PC-3 (cell line): ENCODE measurements around the gene CALML4. TPM values are rescaled to one million over a fixed set of nuclear protein-coding genes. Genes with fewer than 3 reads are reported as not detected.

Source experiments
- ATAC-seq: fragments of 200-7000 bp; cut with Tn5 transposase; 2 replicates; pipeline ENCODE4 v1.9.1; 2020; ENCODE audit warnings: mild to moderate bottlenecking, moderate library complexity
- Bru-seq: library from RNA; stranded (reverse); fragments of 400-500 nt; gene quantifications from one replicate; lab custom pipeline; 2021; lab: Mats Ljungman, UMichigan
- BruChase-seq, 2 experiments: library from RNA; stranded (reverse); fragments of 400-500 nt; gene quantifications; one replicate each; lab custom pipeline; 2021; lab: Mats Ljungman, UMichigan
- BruUV-seq: library from RNA; stranded (reverse); fragments of 400-500 nt; replicated peaks from 2 replicates; lab custom pipeline; 2021; lab: Mats Ljungman, UMichigan
- CTCF ChIA-PET: fragments of 300-600 bp; sonication (Branson Sonifier 250); formaldehyde crosslinking; loops from one replicate; lab custom pipeline; 2022; ENCODE audit warnings: antibody characterized with exemption; lab: Charles Lee
- POLR2A ChIA-PET: fragments of 300-600 bp; sonication (Branson Sonifier 250); formaldehyde crosslinking; loops from one replicate; lab custom pipeline; 2022; ENCODE audit warnings: antibody characterized with exemption; ENCODE audit not compliant: unreplicated experiment; lab: Charles Lee
- DNase-seq: peaks from one replicate; pipeline ENCODE4 v3.0.0-alpha.2; 2015
- H2AFZ ChIP-seq: fragments of 300-600 bp; sonication (generic); 2 replicates; pipeline ENCODE4 v1.6.0; 2016; ENCODE audit warnings: antibody characterized with exemption, low read length
- H3F3A ChIP-seq: fragments of 300-600 bp; sonication (generic); one replicate; pipeline ENCODE4 v1.6.0; 2017; ENCODE audit warnings: antibody characterized with exemption, low read length, control low read depth, mild to moderate bottlenecking; ENCODE audit not compliant: unreplicated experiment
- H3K27ac ChIP-seq: fragments of 300-600 bp; sonication (generic); 2 replicates; pipeline ENCODE4 v1.5.1; 2016; ENCODE audit warnings: mild to moderate bottlenecking, low read length
- H3K27me3 ChIP-seq: fragments of 300-600 bp; sonication (generic); 2 replicates; pipeline ENCODE4 v1.6.1; 2016; ENCODE audit warnings: low read length, mixed read lengths
- H3K36me3 ChIP-seq: fragments of 300-600 bp; sonication (generic); 2 replicates; pipeline ENCODE4 v1.6.1; 2016; ENCODE audit warnings: low read depth, mixed run types, low read length, mixed read lengths
- H3K4me1 ChIP-seq: fragments of 300-600 bp; sonication (generic); 2 replicates; pipeline ENCODE4 v1.5.1; 2016; ENCODE audit warnings: low read length; ENCODE audit not compliant: insufficient read depth
- H3K4me2 ChIP-seq: fragments of 300-600 bp; sonication (generic); 2 replicates; pipeline ENCODE4 v1.6.0; 2016; ENCODE audit warnings: low read length
- H3K4me3 ChIP-seq: fragments of 300-600 bp; sonication (generic); 2 replicates; pipeline ENCODE4 v1.5.1; 2016; ENCODE audit warnings: mild to moderate bottlenecking, low read length, mixed read lengths
- H3K79me2 ChIP-seq: fragments of 300-600 bp; sonication (generic); 2 replicates; pipeline ENCODE4 v1.6.1; 2017; ENCODE audit warnings: low read length, mixed read lengths
- H3K9ac ChIP-seq: fragments of 300-600 bp; sonication (generic); 2 replicates; pipeline ENCODE4 v1.6.0; 2016; ENCODE audit warnings: mild to moderate bottlenecking, low read length
- H3K9me2 ChIP-seq: fragments of 300-600 bp; sonication (generic); replicated peaks from 2 replicates; pipeline ENCODE4 v1.6.1; 2016; ENCODE audit warnings: mixed run types, low read length, mixed read lengths
- H3K9me3 ChIP-seq: fragments of 300-600 bp; sonication (generic); 2 replicates; pipeline ENCODE4 v1.6.1; 2016; ENCODE audit warnings: low read length, mixed read lengths
- H4K20me1 ChIP-seq: fragments of 300-600 bp; sonication (generic); 2 replicates; pipeline ENCODE4 v1.6.1; 2016; ENCODE audit warnings: low read length, mixed read lengths
- EZH2 ChIP-seq: fragments of 300-600 bp; sonication (generic); IDR thresholded peaks from one replicate; pipeline ENCODE4 v1.6.1; 2017; ENCODE audit warnings: antibody characterized with exemption, mild to moderate bottlenecking, low read length; ENCODE audit not compliant: unreplicated experiment
- EZH2phosphoT487 ChIP-seq: fragments of 300-600 bp; sonication (generic); IDR thresholded peaks from 2 replicates; pipeline ENCODE4 v1.6.1; 2018; ENCODE audit warnings: mild to moderate bottlenecking, antibody characterized with exemption, low read length, borderline replicate concordance
- intact Hi-C: fragments of 100-400 bp; cut with micrococcal nuclease; formaldehyde crosslinking; loops from 2 replicates; pipeline ENCODE4 v1.9.0; 2023
- long read RNA-seq: library from polyadenylated mRNA; unstranded; transcript quantifications from one replicate; pipeline ENCODE4 v2.0.0, GENCODE V29; 2021; ENCODE audit not compliant: unreplicated experiment
- total RNA-seq: library from RNA; depleted of rRNA; stranded (reverse); fragments of >200 nt; gene quantifications from 2 replicates; pipeline ENCODE4 v1.2.3, GENCODE V29; 2014; rRNA removed
- TF ChIP-seq, protein P1 (sequence below): fragments of 300-600 bp; sonication (generic); conservative IDR thresholded peaks from 2 replicates; pipeline ENCODE4 v1.5.1; 2017; ENCODE audit warnings: antibody characterized with exemption, low read depth, mild to moderate bottlenecking, low read length

The CALML4 gene, protein sequence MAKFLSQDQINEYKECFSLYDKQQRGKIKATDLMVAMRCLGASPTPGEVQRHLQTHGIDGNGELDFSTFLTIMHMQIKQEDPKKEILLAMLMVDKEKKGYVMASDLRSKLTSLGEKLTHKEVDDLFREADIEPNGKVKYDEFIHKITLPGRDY
- 4.5 and 4.8 TPM in 2 replicates for total RNA-seq
- percentile 57 among the genes with signal in this experiment for Bru-seq, nascent RNA
- percentile 77 among the genes with signal in this experiment for BruChase-seq, experiment 1, labeled RNA remaining after a 6-hour chase
- BruChase-seq, experiment 2, labeled RNA remaining after a 2-hour chase: percentile 68 among the genes with signal in this experiment
- long read RNA-seq, partial matches to known transcripts: 0 of 9 reads
- long read RNA-seq, other reads (novel, unspliced or antisense): 5 of 9 reads

- no peak within 1 kb of the TSS for H3K27ac ChIP-seq
- no peaks in the 10 kb centered on the region for H3K36me3 ChIP-seq
- H3K4me2 ChIP-seq: no peak within 1 kb of the TSS
- no peaks in the 10 kb centered on the region for H3K4me1 ChIP-seq
- no peak within 1 kb of the TSS for H3K4me3 ChIP-seq
- BruUV-seq: no TSS peak
- DNase-seq (peak; percentile 39), ATAC-seq (peak; percentile 73)
- CTCF ChIA-PET: no interaction called here
- TF ChIP-seq EZH2phosphoT487 (no peak), EZH2 (no peak)
- TF ChIP-seq, protein P1, sequence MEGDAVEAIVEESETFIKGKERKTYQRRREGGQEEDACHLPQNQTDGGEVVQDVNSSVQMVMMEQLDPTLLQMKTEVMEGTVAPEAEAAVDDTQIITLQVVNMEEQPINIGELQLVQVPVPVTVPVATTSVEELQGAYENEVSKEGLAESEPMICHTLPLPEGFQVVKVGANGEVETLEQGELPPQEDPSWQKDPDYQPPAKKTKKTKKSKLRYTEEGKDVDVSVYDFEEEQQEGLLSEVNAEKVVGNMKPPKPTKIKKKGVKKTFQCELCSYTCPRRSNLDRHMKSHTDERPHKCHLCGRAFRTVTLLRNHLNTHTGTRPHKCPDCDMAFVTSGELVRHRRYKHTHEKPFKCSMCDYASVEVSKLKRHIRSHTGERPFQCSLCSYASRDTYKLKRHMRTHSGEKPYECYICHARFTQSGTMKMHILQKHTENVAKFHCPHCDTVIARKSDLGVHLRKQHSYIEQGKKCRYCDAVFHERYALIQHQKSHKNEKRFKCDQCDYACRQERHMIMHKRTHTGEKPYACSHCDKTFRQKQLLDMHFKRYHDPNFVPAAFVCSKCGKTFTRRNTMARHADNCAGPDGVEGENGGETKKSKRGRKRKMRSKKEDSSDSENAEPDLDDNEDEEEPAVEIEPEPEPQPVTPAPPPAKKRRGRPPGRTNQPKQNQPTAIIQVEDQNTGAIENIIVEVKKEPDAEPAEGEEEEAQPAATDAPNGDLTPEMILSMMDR: no peak
- no peaks in the 10 kb centered on the region for H3K79me2 ChIP-seq
- no peak within 1 kb of the TSS for H3K9ac ChIP-seq
- H3K9me2 ChIP-seq: no peaks in the 10 kb centered on the region
- no peaks in the 10 kb centered on the region for H3F3A ChIP-seq
- H3K9me3 ChIP-seq: no peaks in the 10 kb centered on the region
- H3K27me3 ChIP-seq: no peaks in the 10 kb centered on the region
- H2AFZ ChIP-seq: no peak within 1 kb of the TSS
- H4K20me1 ChIP-seq: no peaks in the 10 kb centered on the region
- intact Hi-C loops: no loop called here
- POLR2A ChIA-PET: interaction anchor here (0.6 kb wide), 1 partner anchor 360 kb away, joined by 3 read pairs; no protein-coding TSS in a partner anchor
These were observed at the start of gene CALML4 for GRCh38 chr15:68204776-68205557. Gene CALML4 (minus strand): TSS chr15:68205332. CDS start chr15:68205247, 85 bp downstream.

DNA sequence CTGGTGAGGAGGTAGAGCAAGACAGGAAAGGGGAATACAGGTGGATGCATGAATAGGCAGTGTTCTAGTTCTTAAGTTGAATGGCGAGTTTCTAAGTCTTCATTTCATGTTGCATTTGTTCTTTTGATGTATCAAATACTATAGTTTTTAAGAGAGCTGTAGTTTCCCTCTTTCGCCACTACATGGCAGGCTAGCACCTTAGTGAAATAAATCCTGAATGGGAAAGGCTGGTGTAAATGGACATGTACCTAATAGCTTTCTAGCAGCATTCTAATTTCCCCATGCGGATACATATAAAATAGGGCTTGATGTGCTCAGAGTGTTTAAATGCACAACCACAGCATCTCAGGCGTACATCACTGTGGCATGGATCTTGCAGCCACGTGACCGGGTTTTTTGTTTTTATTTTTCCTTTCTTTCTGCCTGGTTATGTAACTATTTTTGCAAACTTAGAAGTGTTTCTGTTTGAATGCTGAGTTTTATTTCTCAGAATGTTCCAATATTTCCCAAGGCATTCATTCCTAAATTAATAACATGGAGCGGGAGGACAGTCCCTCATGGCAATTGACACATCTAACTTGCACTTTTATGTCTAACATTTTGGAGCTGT, 47.9 kb upstream of the CALML4 start:
- H3K9ac ChIP-seq: no peak overlapping the region
- H3K27me3 ChIP-seq: no peaks in the 10 kb centered on the region
- no peak for TF ChIP-seq EZH2
- TF ChIP-seq, protein P1: peak; percentile 84
- intact Hi-C loops: loop anchor here (1.0 to 5.0 kb wide), 3 partner anchors 26 to 129 kb away; no protein-coding TSS in a partner anchor
- H3K4me2 ChIP-seq: peak overlapping the region; percentile 16; the same call in 1 of the 2 replicates
- H3K9me2 ChIP-seq: no peaks in the 10 kb centered on the region
- BruUV-seq: no TSS peak
- H4K20me1 ChIP-seq: no peaks in the 10 kb centered on the region
- CTCF ChIA-PET: interaction anchor here (0.5 to 1.7 kb wide), 7 partner anchors 16 to 421 kb away, joined by 3 to 31 read pairs (median 4); partner anchors contain the start of gene FEM1B
- POLR2A ChIA-PET: interaction anchor here (0.6 kb wide), 1 partner anchor 32 kb away, joined by 4 read pairs; no protein-coding TSS in a partner anchor
- H3K9me3 ChIP-seq: no peaks in the 10 kb centered on the region
- H3K79me2 ChIP-seq: no peaks in the 10 kb centered on the region
- peak; percentile 65 for ATAC-seq
- no peak overlapping the region for H2AFZ ChIP-seq
- H3K4me1 ChIP-seq: peaks cover 9% of the 10 kb centered on the region; the same call in 1 of the 2 replicates
- no peak overlapping the region for H3K4me3 ChIP-seq
- no peaks in the 10 kb centered on the region for H3K36me3 ChIP-seq
- H3F3A ChIP-seq: no peaks in the 10 kb centered on the region
- H3K27ac ChIP-seq: no peak overlapping the region
- DNase-seq: peak; percentile 87
